ENCODE measurements around the gene ZNF451.

DNA sequence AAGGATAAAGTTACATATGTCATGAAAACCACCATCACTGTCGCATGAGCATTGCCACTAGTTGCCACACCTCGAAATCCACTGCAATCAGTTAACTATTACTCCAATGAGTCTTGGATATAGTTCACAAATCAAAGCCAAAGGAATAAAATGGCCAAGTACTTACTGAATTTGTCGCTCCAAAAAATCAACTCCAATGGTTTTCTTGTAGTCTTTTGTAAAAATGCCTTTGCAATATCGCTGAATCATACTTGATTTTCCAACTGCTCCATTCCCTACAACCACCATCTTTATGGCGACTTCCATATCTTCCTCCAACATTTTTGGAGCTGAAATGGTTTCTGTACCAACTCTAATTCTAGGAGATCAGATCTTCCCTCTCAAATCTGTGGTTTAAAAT is 120.1 kb downstream of the ZNF451 start:
- TF ChIP-seq CTCF (IDR thresholded peaks at IDR 0.05), result no peak
- TF ChIP-seq POLR2A (IDR thresholded peaks at IDR 0.05), result no peak

Measured in uterus (tissue), 2 donors.